ENCODE results near the gene ELAVL4. TPM values are rescaled to one million over a fixed set of nuclear protein-coding genes. Genes with fewer than 3 reads are reported as not detected.

Gene ELAVL4
- total RNA-seq, 1 donor from 2014 or later, result not detected

- Histone ChIP-seq H3K4me1 (ENCODE audit: insufficient read depth, low read length) (no peaks in the 10 kb centered on the region), H3K27me3 (ENCODE audit: insufficient read depth, low read length) (peaks cover 11% of the 10 kb centered on the region), H3K9me3 (ENCODE audit: insufficient read depth, low read depth, low read length) (no peaks in the 10 kb centered on the region), H3K9ac (ENCODE audit: low read length) (no peak overlapping the region), H2AFZ (ENCODE audit: low read depth, low read length) (peak overlapping the region; percentile 51), H4K20me1 (ENCODE audit: insufficient read depth, low read length) (no peaks in the 10 kb centered on the region), H3K4me3 (ENCODE audit: insufficient read depth, low read depth, low read length) (peak overlapping the region; percentile 34), H3K27ac (ENCODE audit: low read depth, low read length) (no peak overlapping the region), H3K79me2 (ENCODE audit: insufficient read depth, low read length) (no peaks in the 10 kb centered on the region), H3K4me2 (ENCODE audit: low read length) (peak overlapping the region; percentile 60), H3K36me3 (ENCODE audit: insufficient read depth, low read length) (no peaks in the 10 kb centered on the region)
- Mint-ChIP-seq H3K4me1 (ENCODE audit: low read depth, unreplicated experiment) (no peaks in the 10 kb centered on the region), H3K36me3 (ENCODE audit: low read depth, unreplicated experiment) (no peaks in the 10 kb centered on the region), H3K4me3 (ENCODE audit: unreplicated experiment) (no peak overlapping the region), H3K27ac (ENCODE audit: unreplicated experiment) (no peak overlapping the region), H3K27me3 (ENCODE audit: low read depth, unreplicated experiment) (no peaks in the 10 kb centered on the region), H3K9me3 (ENCODE audit: unreplicated experiment) (no peaks in the 10 kb centered on the region)
- TF ChIP-seq EZH2 (IDR thresholded peaks at IDR 0.05; ENCODE audit: insufficient read depth, low read length) (no peak), CTCF (IDR thresholded peaks at IDR 0.05; ENCODE audit: insufficient read depth, low read depth, low read length) (no peak)
- DNase-seq (ENCODE audit: low read depth) (no peak), FAIRE-seq (no peak)
Observed at GRCh38 chr1:50110151-50110550, 1.4 kb downstream of the ELAVL4 start.

GRCh38 chr1:50110656-50111055 lies 1.9 kb downstream of the ELAVL4 start:
- Histone ChIP-seq H3K4me2 (ENCODE audit: low read length) (peak overlapping the region; percentile 60), H3K9me3 (ENCODE audit: insufficient read depth, low read depth, low read length) (no peaks in the 10 kb centered on the region), H3K79me2 (ENCODE audit: insufficient read depth, low read length) (no peaks in the 10 kb centered on the region), H3K36me3 (ENCODE audit: insufficient read depth, low read length) (no peaks in the 10 kb centered on the region), H2AFZ (ENCODE audit: low read depth, low read length) (no peak overlapping the region), H3K4me3 (ENCODE audit: insufficient read depth, low read depth, low read length) (no peak overlapping the region), H3K9ac (ENCODE audit: low read length) (no peak overlapping the region), H3K4me1 (ENCODE audit: insufficient read depth, low read length) (no peaks in the 10 kb centered on the region), H3K27me3 (ENCODE audit: insufficient read depth, low read length) (peaks cover 11% of the 10 kb centered on the region), H4K20me1 (ENCODE audit: insufficient read depth, low read length) (no peaks in the 10 kb centered on the region), H3K27ac (ENCODE audit: low read depth, low read length) (no peak overlapping the region)
- Mint-ChIP-seq H3K4me3 (ENCODE audit: unreplicated experiment) (no peak overlapping the region), H3K4me1 (ENCODE audit: low read depth, unreplicated experiment) (no peaks in the 10 kb centered on the region), H3K27me3 (ENCODE audit: low read depth, unreplicated experiment) (no peaks in the 10 kb centered on the region), H3K27ac (ENCODE audit: unreplicated experiment) (no peak overlapping the region), H3K36me3 (ENCODE audit: low read depth, unreplicated experiment) (no peaks in the 10 kb centered on the region), H3K9me3 (ENCODE audit: unreplicated experiment) (no peaks in the 10 kb centered on the region)
- FAIRE-seq (no peak), DNase-seq (ENCODE audit: low read depth) (no peak)
- TF ChIP-seq CTCF (IDR thresholded peaks at IDR 0.05; ENCODE audit: insufficient read depth, low read depth, low read length) (no peak), EZH2 (IDR thresholded peaks at IDR 0.05; ENCODE audit: insufficient read depth, low read length) (no peak)

GRCh38 chr1:50111503-50111902 lies 2.8 kb downstream of the ELAVL4 start:
- FAIRE-seq, result no peak
- Histone ChIP-seq H4K20me1 (ENCODE audit: insufficient read depth, low read length) (no peaks in the 10 kb centered on the region), H3K36me3 (ENCODE audit: insufficient read depth, low read length) (no peaks in the 10 kb centered on the region), H3K27me3 (ENCODE audit: insufficient read depth, low read length) (peaks cover 11% of the 10 kb centered on the region), H3K4me1 (ENCODE audit: insufficient read depth, low read length) (no peaks in the 10 kb centered on the region), H3K27ac (ENCODE audit: low read depth, low read length) (no peak overlapping the region), H3K4me2 (ENCODE audit: low read length) (no peak overlapping the region), H3K9me3 (ENCODE audit: insufficient read depth, low read depth, low read length) (no peaks in the 10 kb centered on the region), H3K79me2 (ENCODE audit: insufficient read depth, low read length) (no peaks in the 10 kb centered on the region), H3K9ac (ENCODE audit: low read length) (no peak overlapping the region), H2AFZ (ENCODE audit: low read depth, low read length) (no peak overlapping the region), H3K4me3 (ENCODE audit: insufficient read depth, low read depth, low read length) (no peak overlapping the region)
- no peaks in the 10 kb centered on the region for H3K27me3 Mint-ChIP-seq (ENCODE audit: low read depth, unreplicated experiment)
- TF ChIP-seq CTCF (IDR thresholded peaks at IDR 0.05; ENCODE audit: insufficient read depth, low read depth, low read length) (no peak), EZH2 (IDR thresholded peaks at IDR 0.05; ENCODE audit: insufficient read depth, low read length) (no peak)
- H3K4me3 Mint-ChIP-seq (ENCODE audit: unreplicated experiment), result no peak overlapping the region
- H3K27ac Mint-ChIP-seq (ENCODE audit: unreplicated experiment), result no peak overlapping the region
- H3K4me1 Mint-ChIP-seq (ENCODE audit: low read depth, unreplicated experiment), result no peaks in the 10 kb centered on the region
- no peaks in the 10 kb centered on the region for H3K9me3 Mint-ChIP-seq (ENCODE audit: unreplicated experiment)
- no peak for DNase-seq (ENCODE audit: low read depth)
- no peaks in the 10 kb centered on the region for H3K36me3 Mint-ChIP-seq (ENCODE audit: low read depth, unreplicated experiment)
